Natural killer cell (primary cell): ENCODE data around the gene FAM83B. TPM values are rescaled to one million over a fixed set of nuclear protein-coding genes. Genes with fewer than 3 reads are reported as not detected.
A peak's percentile ranks its signal among the peaks of the same experiment; 100 is the strongest.
"Not testable (repeated sequence)": the region's sequence is repeated elsewhere in the genome, so short reads cannot be mapped to it uniquely, and the experiment has no call there.

Experiments
- ATAC-seq, 3 donors: fragments of 150-1000 bp in 2 of 3; fragments of 200-7000 bp in 1 of 3; cut with Tn5 transposase; 1 replicate in 1 of 3; 2 replicates in 2 of 3; pipeline ENCODE4 v1.10.0; 2021; ENCODE audit warnings: mild to moderate bottlenecking in 2 of 3, moderate library complexity in 2 of 3
- DNase-seq, 2 donors: peaks; one replicate each; pipeline versions ENCODE4 v3.0.0 to v3.0.0-alpha.2; 2013 to 2021; ENCODE audit warnings: mixed read lengths in 1 of 2
- H3K27ac ChIP-seq: one replicate; pipeline ENCODE4 v1.5.1; 2013; ENCODE audit warnings: mild to moderate bottlenecking, low read length
- H3K27me3 ChIP-seq: one replicate; pipeline ENCODE4 v1.6.1; 2013; ENCODE audit warnings: low read length; ENCODE audit not compliant: control insufficient read depth, insufficient read depth
- H3K36me3 ChIP-seq: one replicate; pipeline ENCODE4 v1.6.1; 2013; ENCODE audit warnings: low read length; ENCODE audit not compliant: control insufficient read depth, insufficient read depth
- H3K4me1 ChIP-seq: one replicate; pipeline ENCODE4 v1.6.1; 2013; ENCODE audit warnings: low read length; ENCODE audit not compliant: control insufficient read depth, insufficient read depth
- H3K4me3 ChIP-seq: one replicate; pipeline ENCODE4 v1.5.1; 2013; ENCODE audit warnings: low read length
- H3K9me3 ChIP-seq: one replicate; pipeline ENCODE4 v1.6.1; 2013; ENCODE audit warnings: low read length; ENCODE audit not compliant: control insufficient read depth, insufficient read depth
- H3K27ac Mint-ChIP-seq, 2 donors: one replicate each; pipeline ENCODE4 v1.8.0; 2022; ENCODE audit warnings: mild to moderate bottlenecking in 2 of 2, mixed read lengths in 2 of 2, moderate library complexity in 1 of 2
- H3K27me3 Mint-ChIP-seq, 2 donors: one replicate each; pipeline ENCODE4 v1.8.0; 2022; ENCODE audit warnings: low read depth in 2 of 2, mixed read lengths in 2 of 2
- H3K36me3 Mint-ChIP-seq: one replicate; pipeline ENCODE4 v1.8.0; 2022; ENCODE audit warnings: mixed read lengths
- H3K4me1 Mint-ChIP-seq, 2 donors: one replicate each; pipeline ENCODE4 v1.8.0; 2022; ENCODE audit warnings: mixed read lengths in 2 of 2
- H3K4me3 Mint-ChIP-seq: one replicate; pipeline ENCODE4 v1.8.0; 2022; ENCODE audit warnings: mild to moderate bottlenecking, moderate library complexity, mixed read lengths
- H3K9me3 Mint-ChIP-seq, 2 donors: one replicate each; pipeline ENCODE4 v1.8.0; 2022; ENCODE audit warnings: mixed read lengths in 2 of 2
- CTCF ChIP-seq: fragments of 200-600 bp; IDR thresholded peaks from one replicate; pipeline ENCODE4 v1.8.0; 2022; ENCODE audit warnings: antibody characterized with exemption
- WGBS: methylation state at CpG from one replicate; pipeline ENCODE4 v1.1.7; 2013; ENCODE audit warnings: missing lambda C conversion rate; ENCODE audit not compliant: insufficient coverage; 5-methylcytosine and 5-hydroxymethylcytosine counted together
- intact Hi-C: fragments of 100-400 bp; cut with micrococcal nuclease; formaldehyde crosslinking; loops from one replicate; pipeline ENCODE4 v1.14.2; 2022
- total RNA-seq, 4 donors: library from RNA; stranded (reverse); fragments of 120-200 nt in 1 of 4; gene quantifications; one replicate each; pipeline versions ENCODE4 v1.2.3 to v1.2.4, GENCODE V29; 2013 to 2022

FAM83B gene
- not detected for total RNA-seq
- not detected for total RNA-seq (2013)

DNA sequence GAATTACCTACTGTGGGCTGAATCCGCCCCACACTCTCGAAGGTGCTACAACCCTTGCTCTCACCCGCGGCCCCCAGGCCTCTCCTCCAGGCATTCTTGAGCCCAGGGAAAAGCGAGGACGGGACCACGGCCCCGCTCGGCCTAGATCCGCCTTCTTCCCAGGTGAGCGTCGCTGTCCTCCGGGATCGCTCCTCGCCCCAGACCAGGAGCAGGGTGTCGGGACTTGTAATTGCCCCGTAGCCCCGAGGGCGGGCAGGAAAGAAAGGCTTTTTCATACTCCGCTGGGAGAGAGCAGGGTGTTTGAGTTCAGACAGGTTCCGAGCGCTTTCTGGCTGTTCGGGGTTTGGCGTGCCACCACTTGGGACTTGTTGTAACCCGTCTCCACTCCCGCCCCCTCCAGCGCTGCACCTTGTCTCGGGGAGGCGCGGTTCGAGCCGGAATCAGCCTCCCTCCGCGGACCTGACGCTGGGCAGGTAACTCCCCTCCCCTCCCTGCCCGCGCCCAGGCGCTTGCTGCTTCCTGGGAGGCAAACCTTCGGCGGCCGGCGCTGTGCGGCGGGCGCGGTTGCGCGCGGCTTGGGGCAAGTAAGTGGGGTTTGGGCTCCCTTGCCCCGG, at the start of gene FAM83B:
FAM83B (plus strand) TSS at position 529 of the 614 bp plus-strand sequence. CDS start 23,476 bp downstream, outside the sequence.
- Histone ChIP-seq H3K27me3 (peaks cover 12% of the 10 kb centered on the region), H3K27ac (no peak within 1 kb of the TSS), H3K9me3 (no peaks in the 10 kb centered on the region), H3K4me1 (peaks cover 9% of the 10 kb centered on the region), H3K36me3 (no peaks in the 10 kb centered on the region), H3K4me3 (no peak within 1 kb of the TSS)
- intact Hi-C loops: no loop called here
- no peak within 1 kb of the TSS for H3K27ac Mint-ChIP-seq
- TF ChIP-seq CTCF: no peak
- 22% methylated on average over 50 of the region's 50 CpGs for WGBS
- H3K4me3 Mint-ChIP-seq: no peak within 1 kb of the TSS
- peaks cover 0 to 2% of the 10 kb centered on the region in 2 donors for H3K9me3 Mint-ChIP-seq
- DNase-seq: no peak
- H3K27me3 Mint-ChIP-seq: peaks cover 31 to 37% of the 10 kb centered on the region in 2 donors
- peaks cover 0 to 17% of the 10 kb centered on the region in 2 donors for H3K4me1 Mint-ChIP-seq
- peak in 1 of 3 donors; percentile 20 for ATAC-seq
- no peaks in the 10 kb centered on the region for H3K36me3 Mint-ChIP-seq

DNA sequence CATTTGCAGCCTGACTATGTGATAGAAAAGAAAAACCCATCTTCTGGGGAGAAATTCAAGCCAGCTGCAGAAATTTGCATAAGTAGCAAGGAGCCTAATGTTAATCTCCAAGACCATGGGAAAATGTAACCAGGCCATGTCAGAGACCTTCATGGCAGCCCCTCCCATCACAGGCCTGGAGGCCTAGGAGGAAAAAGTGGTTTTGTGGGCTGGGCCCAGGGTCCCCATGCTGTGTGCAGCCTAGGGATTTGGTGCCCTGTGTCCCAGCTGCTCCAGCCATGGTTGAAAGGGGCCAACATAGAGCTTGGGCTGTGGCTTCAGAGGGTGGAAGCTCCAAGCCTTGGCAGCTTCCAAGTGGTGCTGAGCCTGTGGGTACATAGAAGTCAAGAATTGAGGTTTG, 49.7 kb upstream of the FAM83B start:
- H3K4me3 Mint-ChIP-seq, H3K27me3 Mint-ChIP-seq, H3K36me3 ChIP-seq, H3K36me3 Mint-ChIP-seq, H3K4me3 ChIP-seq, H3K27me3 ChIP-seq, ATAC-seq, H3K4me1 ChIP-seq, H3K9me3 Mint-ChIP-seq, DNase-seq, intact Hi-C loops, H3K27ac Mint-ChIP-seq, H3K27ac ChIP-seq, H3K4me1 Mint-ChIP-seq, H3K9me3 ChIP-seq: not testable (repeated sequence)

GRCh38 chr6:54800050-54800600, 46.4 kb upstream of the FAM83B start:
- no peak for TF ChIP-seq CTCF
- WGBS: 100% methylated on average over 2 of the region's 4 CpGs
- H3K27ac Mint-ChIP-seq: no peak overlapping the region
- peaks cover 0 to 2% of the 10 kb centered on the region in 2 donors for H3K9me3 Mint-ChIP-seq
- Histone ChIP-seq H3K27me3 (no peaks in the 10 kb centered on the region), H3K36me3 (no peaks in the 10 kb centered on the region), H3K4me3 (no peak overlapping the region), H3K4me1 (no peaks in the 10 kb centered on the region), H3K9me3 (peaks cover 5% of the 10 kb centered on the region), H3K27ac (no peak overlapping the region)
- DNase-seq (no peak), ATAC-seq (no peak)
- intact Hi-C loops: no loop called here
- H3K36me3 Mint-ChIP-seq: no peaks in the 10 kb centered on the region
- H3K4me1 Mint-ChIP-seq: peaks cover 0 to 4% of the 10 kb centered on the region in 2 donors
- peaks cover 0 to 2% of the 10 kb centered on the region in 2 donors for H3K27me3 Mint-ChIP-seq
- H3K4me3 Mint-ChIP-seq: no peak overlapping the region

DNA sequence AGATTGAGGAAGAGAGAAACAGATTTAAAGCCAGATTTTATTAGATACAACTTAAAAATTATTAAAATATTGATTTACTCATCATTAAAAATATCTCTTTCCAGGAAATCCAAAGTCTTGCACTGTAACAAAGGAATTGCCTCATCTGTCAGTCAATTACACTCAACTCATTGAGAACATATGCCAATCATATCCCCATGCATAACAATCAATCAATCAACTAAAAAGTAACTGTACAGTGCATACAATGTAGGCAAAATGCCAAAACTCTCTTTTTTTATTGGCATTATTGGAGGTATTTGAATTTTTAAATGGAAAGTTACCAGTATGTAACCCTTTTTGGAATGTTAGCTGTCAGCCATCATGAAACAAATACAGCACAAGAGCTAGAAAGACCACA, 45.3 kb upstream of the FAM83B start:
- Histone ChIP-seq H3K4me3 (no peak overlapping the region), H3K4me1 (no peaks in the 10 kb centered on the region), H3K36me3 (no peaks in the 10 kb centered on the region), H3K9me3 (peaks cover 1% of the 10 kb centered on the region), H3K27me3 (no peaks in the 10 kb centered on the region), H3K27ac (no peak overlapping the region)
- H3K4me1 Mint-ChIP-seq: peaks cover 0 to 4% of the 10 kb centered on the region in 2 donors
- peaks cover 1 to 2% of the 10 kb centered on the region in 2 donors for H3K9me3 Mint-ChIP-seq
- H3K27ac Mint-ChIP-seq: no peak overlapping the region
- TF ChIP-seq CTCF: no peak
- intact Hi-C loops: no loop called here
- no peak for ATAC-seq
- H3K4me3 Mint-ChIP-seq: no peak overlapping the region
- no peak for DNase-seq
- peaks cover 0 to 2% of the 10 kb centered on the region in 2 donors for H3K27me3 Mint-ChIP-seq
- H3K36me3 Mint-ChIP-seq: no peaks in the 10 kb centered on the region
